B cell (primary cell): ENCODE data around the gene PIP5KL1. TPM values are rescaled to one million over a fixed set of nuclear protein-coding genes. Genes with fewer than 3 reads are reported as not detected.

Experiments used
- polyA plus RNA-seq: library from polyadenylated mRNA; depleted of rRNA; stranded (reverse); fragments of >200 nt; gene quantifications from 2 replicates; pipeline ENCODE4 v1.2.3, GENCODE V29; 2012
- total RNA-seq, 2 donors: library from RNA; stranded (reverse); fragments of 120-200 nt in 1 of 2; gene quantifications; 1 replicate in 1 of 2; 2 replicates in 1 of 2; pipeline versions ENCODE4 v1.2.3 to v1.2.4, GENCODE V29; 2013 to 2022

The PIP5KL1 gene
- total and polyA plus RNA-seq, 2 donors (not counting 1 experiment from before 2014, with no cell fraction given) = 0.75 to 1.4 TPM

Other genes starting within 250 kb of the PIP5KL1 start
- not detected in 2 replicates for gene CFAP157, start 223.8 kb downstream of the PIP5KL1 start, total RNA-seq
- 0.03 TPM in 1 of 2 replicates, not detected in the other for gene CFAP157, start 223.8 kb downstream of the PIP5KL1 start, polyA plus RNA-seq
- 6.2 and 7.6 TPM in 2 replicates for gene PTRH1, start 215.1 kb downstream of the PIP5KL1 start, total RNA-seq
- gene PTRH1, start 215.1 kb downstream of the PIP5KL1 start, polyA plus RNA-seq = 2.0 and 6.3 TPM in 2 replicates
- not detected in 2 replicates for gene TTC16, start 214.7 kb downstream of the PIP5KL1 start, total RNA-seq
- gene TTC16, start 214.7 kb downstream of the PIP5KL1 start, polyA plus RNA-seq = 0.25 and 0.33 TPM in 2 replicates
- gene TOR2A, start 195.5 kb downstream of the PIP5KL1 start, total RNA-seq = 14.3 and 15.8 TPM in 2 replicates
- 19.1 and 26.5 TPM in 2 replicates for gene TOR2A, start 195.5 kb downstream of the PIP5KL1 start, polyA plus RNA-seq
- 66.3 and 70.1 TPM in 2 replicates for gene SH2D3C, start 152.1 kb downstream of the PIP5KL1 start, total RNA-seq
- gene SH2D3C, start 152.1 kb downstream of the PIP5KL1 start, polyA plus RNA-seq = 67.6 and 85.5 TPM in 2 replicates
- gene CDK9, start 144.7 kb downstream of the PIP5KL1 start, total RNA-seq = 167 and 176 TPM in 2 replicates
- 145 and 163 TPM in 2 replicates for gene CDK9, start 144.7 kb downstream of the PIP5KL1 start, polyA plus RNA-seq
- gene FPGS, start 127.9 kb downstream of the PIP5KL1 start, total RNA-seq = 136 and 137 TPM in 2 replicates
- gene FPGS, start 127.9 kb downstream of the PIP5KL1 start, polyA plus RNA-seq = 89.9 and 103 TPM in 2 replicates
- 12.6 and 14.0 TPM in 2 replicates for gene ENG, start 76.1 kb downstream of the PIP5KL1 start, total RNA-seq
- gene ENG, start 76.1 kb downstream of the PIP5KL1 start, polyA plus RNA-seq = 3.5 and 5.4 TPM in 2 replicates
- gene AK1, start 53.1 kb downstream of the PIP5KL1 start, total RNA-seq = 31.8 and 35.0 TPM in 2 replicates
- gene AK1, start 53.1 kb downstream of the PIP5KL1 start, polyA plus RNA-seq = 28.0 and 33.6 TPM in 2 replicates
- gene ST6GALNAC6, start 31.2 kb downstream of the PIP5KL1 start, total RNA-seq = 126 and 136 TPM in 2 replicates
- gene ST6GALNAC6, start 31.2 kb downstream of the PIP5KL1 start, polyA plus RNA-seq = 54.7 and 68.0 TPM in 2 replicates
- 198 and 199 TPM in 2 replicates for gene ST6GALNAC4, start 13.7 kb downstream of the PIP5KL1 start, total RNA-seq
- 80.5 and 98.8 TPM in 2 replicates for gene ST6GALNAC4, start 13.7 kb downstream of the PIP5KL1 start, polyA plus RNA-seq
- 42.9 and 45.9 TPM in 2 replicates for gene DPM2, start 7.1 kb upstream of the PIP5KL1 start, total RNA-seq
- 19.4 and 34.1 TPM in 2 replicates for gene DPM2, start 7.1 kb upstream of the PIP5KL1 start, polyA plus RNA-seq
- 245 and 267 TPM in 2 replicates for gene EEIG1, start 50.2 kb upstream of the PIP5KL1 start, total RNA-seq
- 39.9 and 57.2 TPM in 2 replicates for gene EEIG1, start 50.2 kb upstream of the PIP5KL1 start, polyA plus RNA-seq
- gene NAIF1, start 136.5 kb upstream of the PIP5KL1 start, total RNA-seq = 11.4 and 12.9 TPM in 2 replicates
- gene NAIF1, start 136.5 kb upstream of the PIP5KL1 start, polyA plus RNA-seq = 12.6 and 16.6 TPM in 2 replicates
- gene SLC25A25, start 137.5 kb upstream of the PIP5KL1 start, total RNA-seq = 12.1 and 12.4 TPM in 2 replicates
- 18.6 and 45.4 TPM in 2 replicates for gene SLC25A25, start 137.5 kb upstream of the PIP5KL1 start, polyA plus RNA-seq
- gene PTGES2, start 197.0 kb upstream of the PIP5KL1 start, total RNA-seq = 68.0 and 77.8 TPM in 2 replicates
- 103 and 113 TPM in 2 replicates for gene PTGES2, start 197.0 kb upstream of the PIP5KL1 start, polyA plus RNA-seq
- not detected in 2 replicates for gene LCN2, start 218.7 kb upstream of the PIP5KL1 start, total RNA-seq
- gene LCN2, start 218.7 kb upstream of the PIP5KL1 start, polyA plus RNA-seq = not detected in 2 replicates
- gene BBLN, start 229.5 kb upstream of the PIP5KL1 start, total RNA-seq = 38.2 and 44.3 TPM in 2 replicates
- 101 and 148 TPM in 2 replicates for gene BBLN, start 229.5 kb upstream of the PIP5KL1 start, polyA plus RNA-seq